GM15510 (cell line): ENCODE data around the gene PSAP.

ENCODE experiments used
- POLR2A ChIP-seq: IDR thresholded peaks from 3 replicates; pipeline ENCODE4 v1.6.1; 2011; ENCODE audit warnings: borderline replicate concordance; ENCODE audit not compliant: insufficient read length; ENCODE audit errors: extremely low read depth

Gene PSAP

GRCh38 chr10:71777213-71777985, 73.7 kb downstream of the PSAP start:
- no peak for TF ChIP-seq POLR2A

GRCh38 chr10:71776481-71776925, 74.5 kb downstream of the PSAP start:
- no peak for TF ChIP-seq POLR2A

GRCh38 chr10:71774916-71775702, 75.9 kb downstream of the PSAP start:
- no peak for TF ChIP-seq POLR2A

GRCh38 chr10:71773221-71773971, 77.7 kb downstream of the PSAP start, which contains the start of gene VSIR:
TSS of gene VSIR (minus strand) at chr10:71773520. CDS start at chr10:71773439, 81 bp downstream.
- TF ChIP-seq POLR2A = peak; percentile 66

- TF ChIP-seq POLR2A = no peak
Observed at GRCh38 chr10:71772832-71773220, 78.2 kb downstream of the PSAP start.

- TF ChIP-seq POLR2A = no peak
Observed at GRCh38 chr10:71771821-71772617, 79.0 kb downstream of the PSAP start.

GRCh38 chr10:71771204-71771603, 79.8 kb downstream of the PSAP start:
- TF ChIP-seq POLR2A = no peak

- TF ChIP-seq POLR2A = no peak
Observed at GRCh38 chr10:71770789-71771188, 80.3 kb downstream of the PSAP start.

- no peak for TF ChIP-seq POLR2A
Observed at GRCh38 chr10:71770255-71770654, 80.8 kb downstream of the PSAP start.

GRCh38 chr10:71769279-71769823, 81.7 kb downstream of the PSAP start:
- no peak for TF ChIP-seq POLR2A

- no peak for TF ChIP-seq POLR2A
Observed at GRCh38 chr10:71767420-71768035, 83.5 kb downstream of the PSAP start.

GRCh38 chr10:71766717-71767419, 84.2 kb downstream of the PSAP start:
- no peak for TF ChIP-seq POLR2A
